Stimulated activated CD4-positive, alpha-beta T cell treated with anti-CD3 and anti-CD28 coated beads, TNF-alpha, amount 100 ng/mL, for 24 hours (primary cell): ENCODE measurements around the gene SACS.

ENCODE experiments used
- DNase-seq, 3 experiments: peaks; one replicate each; pipeline ENCODE4 v3.0.0-alpha.2; 2020; ENCODE audit warnings: low read depth in 3 of 3

Gene SACS

GRCh38 chr13:23433171-23434153 lies at the start of gene SACS:
SACS (minus strand) TSS chr13:23433702; CDS start chr13:23411239, 22,463 bp downstream.
- DNase-seq, result no peak

GRCh38 chr13:23480324-23480723 lies 46.8 kb upstream of the SACS start:
- DNase-seq, result no peak

GRCh38 chr13:23477101-23477500 lies 43.6 kb upstream of the SACS start:
- DNase-seq, result no peak

GRCh38 chr13:23473221-23473620 lies 39.7 kb upstream of the SACS start:
- DNase-seq, result no peak

- DNase-seq, result no peak
These were observed 38.7 kb upstream of the SACS start for GRCh38 chr13:23472189-23472588.

GRCh38 chr13:23470790-23471614 lies 37.5 kb upstream of the SACS start:
- no peak for DNase-seq

GRCh38 chr13:23469951-23470421 lies 36.5 kb upstream of the SACS start:
- DNase-seq, result no peak

GRCh38 chr13:23468811-23469210 lies 35.3 kb upstream of the SACS start:
- DNase-seq, result no peak

- no peak for DNase-seq
These were observed 34.4 kb upstream of the SACS start for GRCh38 chr13:23467932-23468278.

GRCh38 chr13:23467048-23467931 lies 33.8 kb upstream of the SACS start:
- DNase-seq, result no peak

- DNase-seq, result peak; percentile 28 to 58 (median 41)
These were observed 32.9 kb upstream of the SACS start for GRCh38 chr13:23466144-23467002.

- no peak for DNase-seq
These were observed 30.2 kb upstream of the SACS start for GRCh38 chr13:23463661-23464060.

- no peak for DNase-seq
These were observed 29.5 kb upstream of the SACS start for GRCh38 chr13:23462815-23463559.

GRCh38 chr13:23461544-23461943 lies 28.0 kb upstream of the SACS start:
- no peak for DNase-seq

GRCh38 chr13:23460921-23461320 lies 27.4 kb upstream of the SACS start:
- no peak for DNase-seq

GRCh38 chr13:23460309-23460708 lies 26.8 kb upstream of the SACS start:
- no peak for DNase-seq

GRCh38 chr13:23458989-23459388 lies 25.5 kb upstream of the SACS start:
- no peak for DNase-seq

- DNase-seq, result no peak
These were observed 23.1 kb upstream of the SACS start for GRCh38 chr13:23456437-23457210.
